GOT3 (cell line): Measurements from ENCODE around the gene MARCO.

Source experiments
- DNase-seq: peaks from one replicate; lab custom pipeline; 2025; ENCODE audit warnings: mixed read lengths; lab: John Stamatoyannopoulos, UW

MARCO gene

DNA sequence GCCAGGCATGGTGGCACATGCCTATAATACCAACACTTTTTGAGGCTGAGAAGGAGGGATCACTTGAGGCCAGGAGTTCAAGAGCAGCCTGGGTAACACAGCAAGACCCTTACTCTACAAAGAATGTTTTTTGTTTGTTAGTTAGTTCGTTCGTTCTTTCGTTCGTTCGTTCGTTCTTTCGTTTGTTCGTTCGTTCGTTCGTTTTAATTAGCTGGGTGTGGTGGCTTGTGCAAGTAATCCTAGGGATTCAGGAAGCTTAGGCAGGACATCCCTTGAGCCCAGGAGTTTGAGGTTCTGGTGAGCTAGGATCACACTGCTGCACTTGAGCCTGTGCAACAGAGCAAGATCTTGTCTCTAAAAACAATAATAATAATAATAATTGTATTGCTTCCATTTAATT, 98.7 kb downstream of the MARCO start:
- DNase-seq = no peak
